NCI-H524 treated with DMSO at 0.1 percent for 48 hours (cell line): Measurements from ENCODE around the gene FBXL2.
"Not testable (repeated sequence)": the region's sequence is repeated elsewhere in the genome, so short reads cannot be mapped to it uniquely, and the experiment has no call there.

Experiments used
- DNase-seq: peaks from one replicate; lab custom pipeline; 2025; lab: John Stamatoyannopoulos, UW

FBXL2 gene

DNA sequence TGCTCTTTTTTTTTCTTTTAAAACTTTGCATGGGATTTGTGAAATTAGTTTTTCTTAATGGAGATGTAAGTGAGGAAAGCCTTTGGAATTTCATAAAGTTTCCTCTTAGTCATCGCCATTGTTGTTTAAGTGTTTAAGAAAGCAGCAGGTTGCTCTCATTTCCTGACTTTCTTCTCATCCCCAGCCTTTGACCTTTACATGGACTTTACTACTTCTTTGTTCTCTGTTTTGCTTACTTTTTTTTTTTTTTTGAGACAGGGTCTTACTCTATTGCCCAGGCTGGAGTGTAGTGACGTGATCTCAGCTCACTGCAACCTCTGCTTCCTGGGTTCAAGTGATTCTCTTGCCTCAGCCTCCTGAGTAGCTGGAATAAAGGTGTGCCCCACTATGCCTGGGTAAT is 38.6 kb downstream of the FBXL2 start:
- DNase-seq: no peak

DNA sequence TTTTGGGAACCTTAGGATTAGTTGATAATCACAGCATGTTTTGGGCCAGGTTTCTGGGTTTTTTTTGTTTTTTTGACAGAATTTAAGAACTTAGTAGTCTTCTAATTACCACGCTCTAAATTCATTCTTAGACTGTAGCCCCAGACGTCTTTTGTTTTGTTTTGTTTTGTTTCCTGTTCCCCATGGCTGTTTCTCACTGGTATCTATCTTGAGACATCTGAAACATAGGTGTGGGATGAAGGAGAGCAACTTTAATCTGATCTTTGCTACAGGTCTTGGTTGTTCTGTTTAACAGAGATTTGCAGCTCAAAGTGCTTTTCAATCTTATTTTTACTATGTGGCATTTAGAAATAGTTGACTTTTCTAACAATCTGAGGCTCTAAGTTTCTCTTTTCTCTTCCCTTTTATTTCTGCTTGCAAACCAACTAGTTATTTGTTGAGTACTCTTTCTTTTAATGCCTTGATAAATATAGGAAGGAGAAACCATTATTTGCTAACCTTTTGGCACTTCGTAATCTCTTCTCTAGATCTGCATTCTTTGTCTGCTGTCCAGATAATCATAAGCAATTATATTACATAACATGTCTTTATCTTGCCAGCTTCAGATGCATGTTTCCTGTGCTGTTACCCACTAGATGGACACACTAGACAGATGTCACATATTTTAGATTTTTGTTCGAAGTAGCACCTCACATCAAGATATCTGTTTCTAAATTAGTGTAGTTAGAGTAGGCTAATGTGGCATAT is 40.9 kb downstream of the FBXL2 start:
- DNase-seq: no peak

DNA sequence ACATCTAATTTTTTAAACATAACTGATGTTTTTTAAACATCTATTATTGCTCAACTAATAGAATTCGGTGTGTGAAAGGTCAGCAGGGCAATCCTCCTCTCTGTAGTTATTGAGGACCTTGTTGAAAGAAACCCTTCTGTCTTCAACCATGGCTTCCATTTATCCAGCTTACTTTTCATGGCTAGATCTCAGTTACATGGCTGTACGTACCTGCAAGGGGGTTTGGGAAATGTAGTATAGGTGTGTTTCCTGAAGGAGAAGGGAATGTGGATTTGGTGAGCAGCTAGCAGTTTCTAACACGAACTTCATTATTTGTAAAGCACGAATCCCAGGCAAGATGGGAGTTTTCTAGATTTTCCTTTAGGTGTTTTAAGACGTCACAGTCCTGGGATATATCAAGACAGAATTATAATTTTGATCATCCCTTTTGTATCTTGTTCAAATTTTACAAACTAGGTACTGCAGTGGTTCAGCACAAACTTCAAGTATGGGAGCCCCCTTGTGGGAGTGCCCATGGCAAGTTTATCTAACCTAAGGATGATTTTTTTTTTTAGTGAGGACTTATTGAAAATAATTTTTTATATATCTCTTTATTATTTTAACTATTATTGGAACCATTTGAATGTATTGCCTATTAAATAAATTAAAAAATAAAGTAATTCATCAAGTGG is 41.6 kb downstream of the FBXL2 start:
- no peak for DNase-seq

DNA sequence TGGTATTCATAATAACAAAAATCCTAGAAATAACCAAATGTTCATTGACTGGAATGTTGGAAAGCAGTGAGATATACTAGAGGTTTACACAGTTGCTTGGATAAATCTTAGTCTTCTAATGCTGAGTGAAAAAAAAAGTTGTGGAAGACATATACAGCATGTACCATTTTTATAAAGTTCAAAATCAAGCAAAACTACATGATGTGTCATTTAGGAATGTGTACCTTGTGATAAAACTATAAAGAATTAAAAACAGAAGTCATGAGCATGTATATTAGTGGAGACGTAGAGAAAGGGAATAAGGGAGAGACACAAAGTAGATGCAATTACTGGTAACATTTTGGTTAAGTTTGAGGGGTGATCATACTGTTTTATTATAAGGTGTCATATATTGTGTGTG is 45.2 kb downstream of the FBXL2 start:
- DNase-seq: no peak

DNA sequence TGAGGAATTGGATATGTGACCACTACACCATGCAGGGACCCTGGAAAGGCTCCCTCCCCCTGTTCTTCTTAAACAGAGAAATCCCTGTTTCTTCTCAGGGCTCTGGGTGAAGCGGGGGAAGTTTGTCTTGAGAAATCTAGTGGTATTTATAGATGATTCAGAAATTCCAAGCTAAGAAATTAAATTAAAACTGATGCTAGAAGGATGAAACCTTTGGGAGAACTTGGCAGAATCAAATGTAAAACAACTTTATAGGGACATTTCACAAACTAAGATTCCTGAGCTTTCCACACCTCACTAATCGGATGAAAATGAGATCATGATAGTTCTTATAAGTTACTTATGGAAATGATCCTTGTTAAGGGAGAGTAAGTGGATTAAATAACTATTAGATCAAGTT is 54.2 kb downstream of the FBXL2 start:
- no peak for DNase-seq

DNA sequence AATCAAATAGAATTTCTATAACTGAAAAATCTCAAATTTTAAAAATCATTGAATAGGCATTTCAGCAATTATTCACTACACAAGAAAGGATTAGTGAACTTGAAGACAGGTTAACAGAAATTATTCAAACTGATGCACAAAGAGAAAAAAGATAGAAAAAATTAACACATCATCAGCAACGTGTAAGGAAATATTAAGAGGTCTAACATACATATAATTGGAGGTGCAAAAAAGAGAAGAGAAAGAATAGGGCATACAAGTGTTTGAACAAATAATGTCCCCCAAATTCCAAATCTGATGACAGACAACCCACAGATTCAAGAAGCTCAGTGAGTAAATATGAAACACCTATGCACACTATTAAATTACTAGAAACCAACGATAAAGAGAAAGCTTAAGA is 57.1 kb downstream of the FBXL2 start:
- DNase-seq: no peak

DNA sequence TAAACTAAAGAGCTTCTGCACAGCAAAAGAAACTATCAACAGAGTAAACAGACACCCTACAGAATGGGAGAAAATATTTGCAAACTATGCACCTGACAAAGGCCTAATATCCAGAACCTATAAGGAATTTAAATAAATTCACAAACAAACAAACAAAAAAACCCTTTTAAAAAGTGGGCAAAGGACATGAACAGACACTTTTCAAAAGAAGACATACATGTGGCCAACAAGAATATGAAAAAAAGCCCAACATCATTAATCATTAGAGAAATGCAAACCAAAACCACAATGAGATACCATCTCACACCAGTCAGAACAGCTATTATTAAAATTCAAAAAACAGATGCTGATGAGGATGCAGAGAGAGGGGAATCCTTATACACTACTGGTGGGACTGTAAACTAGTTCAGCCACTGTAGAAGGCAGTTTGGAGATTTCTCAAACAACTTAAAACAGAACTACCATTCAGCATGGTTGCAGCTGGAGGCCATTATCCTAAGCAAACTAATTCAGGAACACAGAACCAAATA is 61.8 kb downstream of the FBXL2 start:
- DNase-seq: not testable (repeated sequence)

DNA sequence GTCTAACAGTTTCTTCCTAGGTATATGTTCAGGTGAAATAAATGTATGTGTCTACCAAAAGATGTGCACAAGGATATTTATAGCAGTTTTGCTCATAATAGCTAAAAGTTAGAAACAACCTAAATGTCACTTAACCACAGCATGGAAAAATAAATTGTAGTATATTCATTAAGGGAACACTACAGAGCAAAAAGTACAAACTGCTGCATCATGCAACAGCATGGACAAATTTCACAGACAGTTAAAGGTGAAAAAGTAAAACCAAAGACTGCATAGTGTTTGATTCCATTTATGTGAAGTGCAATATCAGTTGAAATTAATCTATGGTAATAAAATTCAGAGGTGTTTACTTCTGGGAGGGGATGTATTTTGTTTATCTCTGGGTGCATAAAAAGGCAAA is 62.5 kb downstream of the FBXL2 start:
- DNase-seq: no peak

DNA sequence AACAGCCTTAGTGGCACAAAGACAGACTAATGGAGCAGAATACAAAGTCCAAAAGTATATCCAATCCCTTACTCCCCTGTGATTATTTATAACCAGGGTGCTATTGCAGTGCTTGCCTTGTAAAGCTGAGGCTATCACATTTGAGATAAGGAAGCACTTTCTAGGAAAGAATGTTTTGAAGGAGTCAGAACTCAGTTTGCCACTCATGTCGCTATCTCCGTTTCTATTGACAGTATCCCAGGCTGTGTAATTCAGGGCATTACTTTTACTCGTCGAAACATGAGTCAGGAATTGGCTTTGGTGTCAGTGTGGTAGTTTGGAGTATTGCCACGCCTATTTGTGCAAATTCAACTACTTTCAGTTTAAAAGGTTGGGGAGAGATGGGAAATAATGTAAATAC is 78.4 kb downstream of the FBXL2 start:
- no peak for DNase-seq

DNA sequence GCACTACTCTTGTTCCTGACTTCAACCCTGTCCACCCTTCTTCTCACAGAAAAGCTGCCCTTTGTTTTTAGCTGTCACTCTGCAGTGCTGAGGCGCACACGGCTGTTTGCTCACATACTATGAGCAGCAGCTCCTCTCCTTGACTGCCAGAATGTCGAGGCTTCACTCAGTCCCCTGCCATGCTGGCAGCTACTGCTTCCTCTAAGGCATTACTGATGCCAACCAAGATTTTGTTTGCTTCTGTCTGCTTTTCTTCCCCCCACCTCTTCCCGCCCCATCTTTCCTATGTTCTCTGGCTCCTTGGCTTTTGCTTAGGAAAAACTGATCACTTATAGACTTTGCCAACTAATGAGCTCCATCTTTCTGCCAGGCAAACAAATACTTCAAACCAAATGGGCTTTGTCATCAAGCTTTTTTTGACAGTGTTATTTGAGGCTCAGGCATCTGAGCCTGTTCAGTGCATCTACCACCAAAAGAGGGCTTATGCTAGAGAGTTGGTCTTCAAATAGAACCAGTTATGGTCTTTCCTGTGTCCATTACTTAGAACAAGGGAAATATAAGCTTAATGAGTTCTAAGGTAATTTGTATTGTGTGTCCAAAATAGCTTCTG is 81.0 kb downstream of the FBXL2 start:
- no peak for DNase-seq

DNA sequence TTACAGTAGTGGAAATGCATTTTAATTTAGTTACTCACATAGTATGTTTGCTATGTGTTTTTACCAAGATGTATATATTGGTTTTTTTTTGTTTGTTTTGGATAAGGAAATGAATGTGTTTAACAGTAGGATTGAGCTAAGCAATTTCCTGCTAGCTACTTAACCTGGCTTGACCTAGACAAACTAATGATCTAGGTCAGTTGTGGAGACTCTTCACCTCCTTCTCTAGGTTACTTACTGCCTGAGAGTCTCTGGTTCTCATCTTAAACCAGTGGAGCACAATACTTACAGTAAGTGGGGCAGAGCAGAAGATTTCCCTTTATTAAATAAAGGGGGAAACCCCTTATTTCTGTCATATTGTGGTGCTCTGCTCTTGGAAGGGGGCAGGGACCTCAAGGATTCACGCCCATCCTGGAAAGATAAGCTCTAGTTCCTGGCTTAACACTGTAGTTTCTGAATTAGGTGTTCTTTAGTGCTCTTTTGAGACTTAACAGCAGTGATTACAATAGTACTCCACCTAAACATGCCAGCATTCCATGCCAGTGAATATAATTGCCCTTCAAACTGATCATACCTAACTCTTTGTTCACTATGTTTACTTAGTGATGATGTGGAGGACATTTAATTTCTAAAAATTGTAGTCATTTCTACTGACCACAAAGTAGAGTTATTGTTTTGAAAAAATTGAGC is 83.0 kb downstream of the FBXL2 start:
- DNase-seq: no peak

DNA sequence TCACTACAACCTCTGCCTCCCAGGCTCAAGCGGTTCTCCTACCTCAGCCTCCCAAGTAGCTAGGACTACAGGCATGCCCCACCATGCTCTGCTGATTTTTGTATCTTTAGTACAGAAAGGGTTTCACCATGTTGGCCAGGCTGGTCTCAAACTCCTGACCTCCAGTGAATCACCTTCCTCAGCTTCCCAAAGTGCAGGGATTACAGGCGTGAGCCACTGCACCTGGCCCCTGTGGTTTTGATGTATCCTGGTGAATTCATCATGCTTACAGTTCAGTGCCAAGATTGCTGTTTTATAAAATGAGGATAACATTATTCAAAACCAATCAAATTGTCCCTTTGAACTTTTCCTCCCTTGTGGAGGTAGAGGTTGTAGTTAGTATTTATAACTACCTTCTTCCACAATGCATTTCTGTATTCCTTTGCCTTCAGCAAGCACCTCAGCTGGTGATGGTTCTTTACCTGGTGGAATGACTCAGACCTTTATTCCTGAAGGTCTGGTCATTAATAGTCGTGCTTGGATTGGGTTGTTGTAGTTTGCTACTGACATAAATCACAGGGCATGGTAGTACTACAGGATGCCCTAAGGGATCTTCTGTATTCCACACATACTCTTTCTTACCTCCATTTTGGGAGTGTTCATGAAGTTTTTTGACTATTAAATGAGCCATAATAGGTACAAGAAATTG is 86.0 kb downstream of the FBXL2 start:
- DNase-seq: no peak

DNA sequence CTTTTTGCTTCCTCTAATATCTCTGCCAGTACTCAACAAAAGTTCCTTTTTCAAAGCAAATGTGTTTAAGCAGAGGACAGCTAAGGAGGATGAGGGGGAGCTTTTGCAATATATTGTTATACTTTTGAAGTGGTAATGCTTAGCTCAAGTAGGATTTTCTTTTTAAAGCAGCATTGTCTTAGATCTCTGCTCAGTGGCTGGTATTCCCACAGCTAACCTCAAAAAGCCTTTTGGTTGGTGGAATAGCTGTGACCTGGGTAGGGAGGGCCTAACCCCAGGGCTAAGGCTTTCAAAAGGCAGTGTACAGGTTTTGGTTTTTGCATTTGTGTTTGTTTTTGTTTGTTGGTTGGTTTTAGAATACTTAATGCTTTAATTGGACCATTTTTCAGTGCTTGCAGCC is 86.8 kb downstream of the FBXL2 start:
- DNase-seq: no peak

DNA sequence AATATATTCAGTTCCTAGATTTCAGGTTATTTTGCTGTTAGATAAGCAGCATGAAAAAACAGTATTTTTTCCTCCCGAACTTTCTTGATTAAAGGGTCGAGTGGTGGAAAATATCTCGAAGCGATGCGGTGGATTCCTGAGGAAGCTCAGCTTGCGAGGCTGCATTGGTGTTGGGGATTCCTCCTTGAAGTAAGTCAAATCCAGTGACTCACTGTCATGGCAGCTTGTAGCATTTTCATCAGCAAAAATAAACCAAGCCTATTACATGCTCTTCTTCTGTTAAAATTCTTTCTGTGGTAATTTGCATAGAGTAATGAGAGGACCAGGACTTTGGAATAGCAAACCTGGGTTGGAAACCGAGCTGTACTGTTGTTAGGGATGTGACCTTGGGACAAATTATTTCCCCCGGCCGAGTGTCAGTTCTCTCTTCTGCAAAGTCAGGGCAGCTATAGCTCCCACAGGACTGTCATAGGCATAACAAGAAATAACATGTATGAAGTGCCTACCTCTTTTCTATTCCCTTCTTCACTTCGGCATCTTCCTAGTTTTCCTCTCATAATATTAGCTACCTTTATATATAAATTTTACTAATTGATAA is 87.4 kb downstream of the FBXL2 start:
- DNase-seq: no peak

DNA sequence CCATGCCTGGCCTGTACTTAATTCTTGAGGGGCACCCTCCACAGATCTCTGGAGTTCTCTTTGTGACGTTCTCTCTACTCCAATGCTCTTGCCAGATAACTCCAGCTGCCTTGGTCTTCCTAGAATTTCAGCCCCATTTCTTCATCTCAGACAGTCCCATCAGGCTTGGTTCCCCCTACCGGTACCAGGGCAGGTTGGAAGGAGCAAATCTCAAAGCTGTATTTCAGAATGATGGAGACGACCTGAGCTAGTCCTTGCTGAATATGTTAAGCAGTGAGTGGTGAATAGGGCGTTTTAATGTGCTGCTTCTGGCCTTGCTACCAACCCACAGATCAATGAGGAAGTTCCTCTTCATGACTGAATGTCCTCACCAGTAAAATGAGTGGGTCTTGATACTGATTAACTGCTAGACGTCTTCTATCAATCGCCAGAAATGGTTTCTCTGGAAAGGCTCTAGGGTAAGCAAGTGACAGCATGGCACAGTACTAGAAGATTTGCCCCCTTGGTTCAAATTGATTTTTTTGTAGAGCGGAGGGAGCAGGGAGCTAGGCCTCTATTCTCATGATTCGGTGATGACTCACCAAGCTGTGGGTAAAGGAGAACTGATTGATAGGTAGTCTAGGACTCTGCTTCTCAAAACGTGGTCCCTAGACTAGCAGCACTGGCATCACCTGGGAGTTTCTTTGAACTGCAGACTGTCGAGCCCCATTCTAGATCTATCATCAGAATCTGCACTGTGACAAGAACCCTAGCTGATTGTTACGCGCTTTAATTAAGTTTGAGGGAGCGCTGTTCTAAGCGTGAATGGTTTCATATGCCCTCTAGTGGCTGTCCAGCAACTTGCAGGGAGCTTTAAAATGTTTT is 95.2 kb downstream of the FBXL2 start:
- DNase-seq: no peak

DNA sequence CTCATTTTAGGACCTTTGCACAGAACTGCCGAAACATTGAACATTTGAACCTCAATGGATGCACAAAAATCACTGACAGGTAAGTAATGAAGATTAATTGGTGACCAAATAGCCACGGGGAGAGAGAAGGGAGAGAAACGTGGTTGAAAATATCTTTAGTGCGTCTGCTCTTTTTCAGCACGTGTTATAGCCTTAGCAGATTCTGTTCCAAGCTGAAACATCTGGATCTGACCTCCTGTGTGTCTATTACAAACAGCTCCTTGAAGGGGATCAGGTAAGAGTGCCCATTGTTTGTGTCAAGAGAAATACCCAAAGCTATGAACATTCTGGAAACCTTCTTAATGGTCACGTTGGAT is 95.8 kb downstream of the FBXL2 start:
- no peak for DNase-seq

DNA sequence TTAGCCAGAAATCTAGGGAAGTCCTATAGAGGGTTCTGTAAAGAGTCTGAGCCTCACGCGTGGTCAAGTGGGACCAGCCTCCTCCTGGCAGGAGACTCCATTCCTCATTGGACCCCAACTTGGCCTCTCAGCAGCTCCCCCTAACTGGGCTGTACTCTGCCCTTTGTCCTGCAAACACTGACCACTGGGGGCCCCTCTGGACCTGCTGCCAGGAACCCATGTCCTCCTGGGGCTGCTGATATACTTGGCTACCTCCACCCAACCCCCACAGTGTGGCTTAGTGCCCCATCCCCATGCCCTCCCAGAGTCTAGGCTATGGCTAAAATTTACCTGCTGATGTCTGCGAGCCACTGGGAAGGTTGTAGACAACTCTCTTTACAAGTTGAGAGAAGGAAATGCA is 100.2 kb downstream of the FBXL2 start:
- no peak for DNase-seq

DNA sequence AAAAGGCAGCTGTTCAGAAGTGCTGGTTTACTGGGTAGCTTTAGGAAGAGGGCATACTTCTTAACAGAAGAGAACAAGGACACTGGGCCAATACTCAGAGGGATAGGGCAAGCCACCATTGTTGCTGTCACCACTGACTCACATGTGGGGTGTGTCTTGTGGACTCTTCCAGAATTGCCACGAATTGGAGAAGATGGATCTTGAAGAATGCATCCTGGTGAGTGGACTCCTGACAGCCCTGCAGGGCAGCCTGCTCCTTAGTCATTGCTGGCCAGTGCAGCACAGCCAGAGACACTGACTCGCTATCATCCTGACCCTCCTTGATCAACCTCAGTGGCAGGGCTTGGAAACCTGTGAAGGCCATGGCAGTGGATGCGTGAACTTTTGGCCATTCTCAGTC is 100.7 kb downstream of the FBXL2 start:
- DNase-seq: no peak

DNA sequence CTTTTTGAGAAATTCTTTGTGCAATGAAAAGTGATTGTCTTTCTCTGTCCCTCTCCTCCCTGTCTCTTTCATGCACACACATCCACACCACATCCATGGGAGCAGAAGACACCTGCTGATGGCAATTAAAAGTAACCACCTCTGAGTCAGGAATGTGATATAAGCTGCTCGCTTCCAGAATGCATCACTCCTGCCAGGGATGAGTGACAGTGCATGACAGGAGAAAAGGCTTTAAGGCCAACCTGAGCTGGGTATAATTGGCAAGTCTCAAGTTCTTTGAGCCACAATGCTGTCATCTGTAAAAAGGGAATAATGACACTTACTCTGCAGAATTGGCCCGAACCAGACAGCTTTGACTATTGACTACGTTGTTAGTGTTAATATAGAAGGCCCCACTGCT is 103.4 kb downstream of the FBXL2 start:
- no peak for DNase-seq

DNA sequence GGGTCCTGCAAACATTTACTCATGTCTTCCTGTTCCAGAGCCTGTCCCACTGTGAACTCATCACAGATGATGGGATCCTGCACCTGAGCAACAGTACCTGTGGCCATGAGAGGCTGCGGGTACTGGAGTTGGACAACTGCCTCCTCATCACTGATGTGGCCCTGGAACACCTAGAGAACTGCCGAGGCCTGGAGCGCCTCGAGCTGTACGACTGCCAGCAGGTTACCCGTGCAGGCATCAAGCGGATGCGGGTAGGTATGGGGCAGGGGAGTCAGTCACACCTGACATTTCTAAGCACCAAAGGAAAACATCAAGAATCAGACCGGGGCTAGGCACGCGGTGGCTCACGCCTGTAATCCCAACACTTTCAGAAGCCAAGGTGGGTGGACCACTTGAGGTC is 106.7 kb downstream of the FBXL2 start:
- no peak for DNase-seq

DNA sequence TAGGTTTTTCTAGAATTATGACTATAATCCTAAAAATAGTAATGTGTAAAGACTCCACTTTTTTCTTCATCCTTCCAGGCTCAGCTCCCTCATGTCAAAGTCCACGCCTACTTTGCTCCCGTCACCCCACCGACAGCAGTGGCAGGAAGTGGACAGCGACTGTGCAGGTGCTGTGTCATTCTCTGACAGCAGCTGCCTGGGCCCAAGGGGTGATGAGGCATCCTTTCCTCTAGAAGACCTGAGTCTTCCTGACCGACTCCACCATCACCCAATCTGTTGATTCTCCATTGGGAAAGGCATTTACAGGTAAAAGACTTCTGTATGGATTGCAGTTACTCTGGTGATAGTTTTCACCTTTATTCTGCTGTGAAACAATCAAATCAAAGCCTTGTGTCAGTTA is 108.2 kb downstream of the FBXL2 start:
- DNase-seq: no peak
